Cardiac fibroblast (primary cell): Measurements from ENCODE around the gene ATP6V0B.

Experiments
- DNase-seq, 2 donors: peaks; one replicate each; pipeline versions ENCODE4 v3.0.0 to v3.0.0-alpha.2; 2010; ENCODE audit warnings: low read depth in 2 of 2
- H3K4me3 ChIP-seq, 2 donors: replicated peaks in 1 of 2; 1 replicate in 1 of 2; 2 replicates in 1 of 2; pipeline ENCODE4 v1.5.1; 2011; ENCODE audit warnings: low read depth in 2 of 2, low read length in 2 of 2, mild to moderate bottlenecking in 2 of 2, moderate library complexity in 1 of 2
- TF ChIP-seq, protein P1 (sequence below): IDR thresholded peaks from one replicate; pipeline ENCODE4 v1.5.1; 2011; ENCODE audit warnings: low read depth, mild to moderate bottlenecking, low read length, inconsistent platforms

ATP6V0B gene

DNA sequence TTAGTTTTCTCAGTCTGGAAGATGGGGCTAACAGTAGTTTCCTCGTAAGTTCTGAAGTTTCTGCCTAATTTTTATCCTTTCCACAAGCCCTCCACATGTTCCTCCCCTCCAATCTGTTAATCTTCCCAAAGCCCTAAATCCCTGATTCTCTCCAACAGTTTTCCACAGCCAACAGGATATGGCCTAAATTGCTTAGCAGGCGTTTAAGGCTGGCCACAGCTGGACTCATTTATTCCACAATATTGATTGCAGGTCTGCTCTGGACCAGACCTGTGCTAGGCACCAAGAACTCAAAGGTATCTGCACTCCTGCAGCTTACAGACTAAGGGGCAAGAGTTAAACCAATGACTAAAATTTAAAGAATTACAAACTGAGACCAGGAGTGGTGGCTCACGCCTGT is 52.6 kb downstream of the ATP6V0B start:
- TF ChIP-seq, protein P1, sequence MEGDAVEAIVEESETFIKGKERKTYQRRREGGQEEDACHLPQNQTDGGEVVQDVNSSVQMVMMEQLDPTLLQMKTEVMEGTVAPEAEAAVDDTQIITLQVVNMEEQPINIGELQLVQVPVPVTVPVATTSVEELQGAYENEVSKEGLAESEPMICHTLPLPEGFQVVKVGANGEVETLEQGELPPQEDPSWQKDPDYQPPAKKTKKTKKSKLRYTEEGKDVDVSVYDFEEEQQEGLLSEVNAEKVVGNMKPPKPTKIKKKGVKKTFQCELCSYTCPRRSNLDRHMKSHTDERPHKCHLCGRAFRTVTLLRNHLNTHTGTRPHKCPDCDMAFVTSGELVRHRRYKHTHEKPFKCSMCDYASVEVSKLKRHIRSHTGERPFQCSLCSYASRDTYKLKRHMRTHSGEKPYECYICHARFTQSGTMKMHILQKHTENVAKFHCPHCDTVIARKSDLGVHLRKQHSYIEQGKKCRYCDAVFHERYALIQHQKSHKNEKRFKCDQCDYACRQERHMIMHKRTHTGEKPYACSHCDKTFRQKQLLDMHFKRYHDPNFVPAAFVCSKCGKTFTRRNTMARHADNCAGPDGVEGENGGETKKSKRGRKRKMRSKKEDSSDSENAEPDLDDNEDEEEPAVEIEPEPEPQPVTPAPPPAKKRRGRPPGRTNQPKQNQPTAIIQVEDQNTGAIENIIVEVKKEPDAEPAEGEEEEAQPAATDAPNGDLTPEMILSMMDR: no peak
- no peak overlapping the region for H3K4me3 ChIP-seq
- DNase-seq: no peak
